ENCODE results near the gene SNX6. TPM values are rescaled to one million over a fixed set of nuclear protein-coding genes. Genes with fewer than 3 reads are reported as not detected.

SNX6 gene
- total and polyA plus RNA-seq, 2 experiments from 2014 or later = 110 to 157 TPM

GRCh38 chr14:34580381-34580780 is 49.6 kb downstream of the SNX6 start:
- TF ChIP-seq EZH2 (IDR thresholded peaks at IDR 0.05; ENCODE audit: low read depth, unreplicated experiment) (no peak), JUNB (IDR thresholded peaks at IDR 0.05; ENCODE audit: unreplicated experiment) (no peak), STAT1 (IDR thresholded peaks at IDR 0.05; ENCODE audit: unreplicated experiment) (no peak), ZNF331 (CRISPR knock-in tag; IDR thresholded peaks at IDR 0.05; ENCODE audit: low read depth) (no peak), ZNF114 (CRISPR knock-in tag; IDR thresholded peaks at IDR 0.05) (no peak), ETS1 (IDR thresholded peaks at IDR 0.05) (no peak), CREB1 (CRISPR knock-in tag; IDR thresholded peaks at IDR 0.05; ENCODE audit: low read depth) (no peak), REST (IDR thresholded peaks at IDR 0.05; ENCODE audit: unreplicated experiment) (no peak), NANOG (IDR thresholded peaks at IDR 0.05; ENCODE audit: borderline replicate concordance) (no peak), ZNF462 (CRISPR knock-in tag; IDR thresholded peaks at IDR 0.05) (no peak), POLR2AphosphoS5 (IDR thresholded peaks at IDR 0.05; ENCODE audit: low read depth) (no peak), CTCF (conservative IDR thresholded peaks at IDR 0.05; ENCODE audit: low read depth in 2 of 2) (no peak), EZH2phosphoT487 (IDR thresholded peaks at IDR 0.05; ENCODE audit: unreplicated experiment) (no peak)
- H3K27me3 Mint-ChIP-seq (ENCODE audit: insufficient read depth, low read depth, poor library complexity) = peaks cover 4% of the 10 kb centered on the region
- peaks cover 24% of the 10 kb centered on the region for H3K36me3 ChIP-seq (ENCODE audit: insufficient read depth)
- H4K20me1 ChIP-seq (replicated peaks; ENCODE audit: insufficient read depth) = no peaks in the 10 kb centered on the region; the same call in 1 of the 2 replicates
- no peak overlapping the region for H3K27ac Mint-ChIP-seq
- no peak overlapping the region for H3K4me3 ChIP-seq
- no peaks in the 10 kb centered on the region for H3K27me3 ChIP-seq (ENCODE audit: insufficient read depth)
- H3K4me1 ChIP-seq (ENCODE audit: insufficient read depth) = no peaks in the 10 kb centered on the region
- no peaks in the 10 kb centered on the region for H3K9me2 ChIP-seq (ENCODE audit: insufficient read depth)
- H3K9me3 Mint-ChIP-seq = no peaks in the 10 kb centered on the region
- H3K27ac ChIP-seq (ENCODE audit: low read depth) = no peak overlapping the region
- no peaks in the 10 kb centered on the region for H3F3A ChIP-seq (replicated peaks; ENCODE audit: low read depth)
- H3K4me2 ChIP-seq = no peak overlapping the region
- no peak for ATAC-seq
- no peak overlapping the region for H3K4me3 Mint-ChIP-seq
- H3K79me2 ChIP-seq (replicated peaks; ENCODE audit: insufficient read depth) = no peaks in the 10 kb centered on the region
- no peak overlapping the region for H2AFZ ChIP-seq
- DNase-seq (ENCODE audit: low spot score) = no peak
- H3K4me1 Mint-ChIP-seq = no peaks in the 10 kb centered on the region
- peaks cover 46% of the 10 kb centered on the region for H3K36me3 Mint-ChIP-seq (ENCODE audit: low read depth)
